Muscle of leg (tissue), 11 donors: Measurements from ENCODE around the gene PADI6. TPM values are rescaled to one million over a fixed set of nuclear protein-coding genes. Genes with fewer than 3 reads are reported as not detected.

Source experiments
- DNase-seq: peaks from one replicate; pipeline ENCODE4 v3.0.0; 2013
- H3K27ac ChIP-seq: one replicate; pipeline ENCODE4 v1.5.1; 2013; ENCODE audit warnings: mild to moderate bottlenecking, low read length, control low read depth
- H3K27me3 ChIP-seq: one replicate; pipeline ENCODE4 v1.6.1; 2013; ENCODE audit warnings: low read length; ENCODE audit not compliant: control insufficient read depth, insufficient read depth
- H3K36me3 ChIP-seq: one replicate; pipeline ENCODE4 v1.6.1; 2013; ENCODE audit warnings: low read length; ENCODE audit not compliant: control insufficient read depth, insufficient read depth
- H3K4me1 ChIP-seq: one replicate; pipeline ENCODE4 v1.6.1; 2013; ENCODE audit warnings: low read length; ENCODE audit not compliant: control insufficient read depth, insufficient read depth
- H3K4me3 ChIP-seq: one replicate; pipeline ENCODE4 v1.5.1; 2013; ENCODE audit warnings: low read length, control low read depth
- H3K9me3 ChIP-seq: replicated peaks from 2 replicates; pipeline ENCODE4 v1.6.1; 2013; ENCODE audit warnings: low read depth, low read length; ENCODE audit not compliant: control insufficient read depth
- WGBS: methylation state at CpG from one replicate; pipeline ENCODE4 v1.1.5; 2013; ENCODE audit warnings: missing lambda C conversion rate; ENCODE audit not compliant: insufficient coverage; 5-methylcytosine and 5-hydroxymethylcytosine counted together
- polyA plus RNA-seq, 8 donors: library from polyadenylated mRNA; unstranded; fragments of 120-200 nt; gene quantifications; one replicate each; pipeline versions ENCODE4 v1.2.1 to v1.2.3, GENCODE V29; 2013; ENCODE audit warnings: inconsistent platforms in 1 of 8, low replicate concordance in 1 of 8; ENCODE audit not compliant: insufficient read length in 8 of 8, insufficient read depth in 1 of 8
- total RNA-seq: library from RNA; stranded (reverse); fragments of 120-200 nt; gene quantifications from one replicate; pipeline ENCODE4 v1.2.4, GENCODE V29; 2013

PADI6 gene
- total and polyA plus RNA-seq, 9 donors = not detected

DNA sequence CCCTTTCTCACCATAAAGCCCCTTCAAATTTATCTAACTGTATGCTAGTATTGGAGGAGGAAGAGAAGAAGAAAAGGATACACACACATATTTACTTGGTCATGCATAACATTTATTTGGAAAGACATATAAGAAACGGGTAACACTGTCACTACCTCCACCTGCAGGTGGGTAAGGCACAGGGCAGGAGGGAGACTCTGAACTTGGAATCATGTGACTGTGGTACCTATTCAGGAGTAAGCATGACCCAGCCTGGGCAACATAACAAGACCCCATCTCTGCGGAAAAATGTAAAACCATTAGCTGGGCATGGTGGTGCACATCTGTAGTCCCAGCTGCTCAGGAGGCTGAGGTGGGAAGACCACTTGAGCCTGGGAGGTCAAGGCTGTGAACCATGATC is 1.4 kb upstream of the PADI6 start:
- DNase-seq = no peak
- no CpG with 5 or more reads among the region's 2 CpGs for WGBS
- no peaks in the 10 kb centered on the region for H3K9me3 ChIP-seq
- H3K27ac ChIP-seq = no peak overlapping the region
- H3K4me1 ChIP-seq = no peaks in the 10 kb centered on the region
- no peak overlapping the region for H3K4me3 ChIP-seq
- no peaks in the 10 kb centered on the region for H3K36me3 ChIP-seq
- H3K27me3 ChIP-seq = peaks cover 23% of the 10 kb centered on the region

DNA sequence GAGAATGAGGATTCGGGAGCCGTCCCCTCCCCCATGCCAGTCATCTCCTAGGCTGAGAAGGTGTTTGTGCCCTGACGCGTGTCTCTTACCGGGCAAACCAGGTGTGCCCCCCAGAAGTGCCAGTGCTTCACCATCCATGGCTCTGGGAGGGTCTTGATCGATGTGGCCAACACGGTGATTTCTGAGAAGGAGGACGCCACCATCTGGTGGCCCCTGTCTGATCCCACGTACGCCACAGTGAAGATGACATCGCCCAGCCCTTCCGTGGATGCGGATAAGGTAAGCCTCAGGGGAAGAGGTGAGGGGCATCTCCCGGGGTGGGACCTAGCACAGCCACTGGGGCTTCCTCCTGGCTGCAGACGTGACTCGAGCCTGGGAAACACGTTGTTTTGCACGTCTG is 959 bp downstream of the PADI6 start:
- peaks cover 14% of the 10 kb centered on the region for H3K27me3 ChIP-seq
- no peaks in the 10 kb centered on the region for H3K36me3 ChIP-seq
- no peak for DNase-seq
- no peak overlapping the region for H3K4me3 ChIP-seq
- no peaks in the 10 kb centered on the region for H3K4me1 ChIP-seq
- 70% methylated on average over 16 of the region's 18 CpGs for WGBS
- no peaks in the 10 kb centered on the region for H3K9me3 ChIP-seq
- no peak overlapping the region for H3K27ac ChIP-seq

DNA sequence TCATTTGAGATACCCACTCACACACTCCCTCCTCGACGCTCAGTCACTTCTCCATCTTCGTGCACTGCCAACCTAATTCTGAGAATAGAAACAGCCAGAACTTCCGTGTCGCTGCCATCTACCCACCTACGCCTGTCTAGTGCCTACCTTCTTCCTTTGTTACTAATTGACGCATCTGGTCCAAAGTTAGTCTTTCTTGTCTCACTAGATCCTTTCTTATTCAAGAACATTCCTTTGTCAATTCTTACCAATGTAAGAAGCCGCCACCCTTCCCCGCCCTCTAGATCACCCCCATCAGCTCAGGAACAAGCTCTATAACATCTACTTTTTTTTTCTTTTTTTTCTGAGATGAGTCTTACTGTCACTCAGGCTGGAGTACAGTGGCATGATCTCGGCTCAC is 3.7 kb downstream of the PADI6 start:
- no peaks in the 10 kb centered on the region for H3K9me3 ChIP-seq
- peaks cover 9% of the 10 kb centered on the region for H3K27me3 ChIP-seq
- H3K36me3 ChIP-seq = no peaks in the 10 kb centered on the region
- H3K27ac ChIP-seq = no peak overlapping the region
- 90% methylated on average over 9 of the region's 10 CpGs for WGBS
- no peak overlapping the region for H3K4me3 ChIP-seq
- no peaks in the 10 kb centered on the region for H3K4me1 ChIP-seq
- DNase-seq = no peak

DNA sequence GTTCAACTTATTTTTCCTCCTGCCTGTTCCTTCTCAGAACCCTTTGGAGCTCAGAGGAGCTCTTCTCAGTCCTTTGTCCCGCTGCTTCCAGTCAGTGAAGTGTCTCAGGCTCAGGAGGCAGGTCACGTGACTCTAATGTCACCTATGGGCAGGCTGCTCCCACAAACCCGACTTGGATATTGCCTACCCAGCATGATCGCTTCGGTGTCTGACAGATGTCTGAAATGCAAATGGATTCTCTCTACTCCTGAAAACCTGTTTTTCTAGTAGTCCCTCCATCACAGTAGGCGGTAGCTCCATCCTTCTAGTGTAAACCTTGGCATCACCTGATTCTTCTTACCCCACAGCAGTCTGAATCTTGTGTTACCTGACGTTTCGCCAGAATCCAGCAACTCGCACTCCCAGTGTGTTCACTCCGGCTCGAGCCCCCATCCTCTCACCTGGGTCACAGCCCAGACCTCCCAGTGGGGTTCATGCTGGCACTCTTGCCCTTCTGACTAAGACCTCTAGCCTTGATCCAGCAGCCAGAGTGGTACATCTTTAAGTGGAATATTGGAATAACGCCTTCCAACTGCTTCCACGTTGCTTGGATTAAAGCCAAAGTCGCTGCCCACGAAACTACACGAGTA is 5.4 kb downstream of the PADI6 start:
- Histone ChIP-seq H3K27ac (no peak overlapping the region), H3K9me3 (no peaks in the 10 kb centered on the region), H3K36me3 (no peaks in the 10 kb centered on the region), H3K27me3 (peaks cover 11% of the 10 kb centered on the region), H3K4me3 (no peak overlapping the region), H3K4me1 (no peaks in the 10 kb centered on the region)
- no peak for DNase-seq
- WGBS = 27% methylated on average over 13 of the region's 16 CpGs

DNA sequence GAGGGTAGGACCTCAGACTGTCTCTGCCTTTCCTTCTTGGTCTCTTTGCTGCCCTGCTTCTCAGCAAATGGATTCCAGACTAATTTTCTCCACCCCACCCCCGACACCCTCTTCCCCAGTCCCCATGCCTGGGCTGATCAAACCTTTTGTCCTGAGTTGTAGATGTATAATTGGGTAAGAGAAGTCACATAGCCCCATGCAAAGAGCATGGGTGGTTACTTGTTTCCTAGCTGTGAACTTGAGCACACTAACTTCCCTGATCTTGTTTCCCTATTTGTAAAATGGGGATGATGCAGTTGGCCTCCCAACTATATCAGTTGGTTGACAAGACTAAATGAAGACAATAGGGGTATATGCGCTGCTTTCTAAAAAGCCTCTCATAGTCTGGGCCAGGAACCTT is 9.2 kb downstream of the PADI6 start:
- DNase-seq = no peak
- Histone ChIP-seq H3K27ac (no peak overlapping the region), H3K4me3 (no peak overlapping the region), H3K9me3 (no peaks in the 10 kb centered on the region), H3K4me1 (no peaks in the 10 kb centered on the region), H3K36me3 (no peaks in the 10 kb centered on the region), H3K27me3 (peaks cover 11% of the 10 kb centered on the region)
- 89% methylated on average over 1 of the region's 2 CpGs for WGBS

DNA sequence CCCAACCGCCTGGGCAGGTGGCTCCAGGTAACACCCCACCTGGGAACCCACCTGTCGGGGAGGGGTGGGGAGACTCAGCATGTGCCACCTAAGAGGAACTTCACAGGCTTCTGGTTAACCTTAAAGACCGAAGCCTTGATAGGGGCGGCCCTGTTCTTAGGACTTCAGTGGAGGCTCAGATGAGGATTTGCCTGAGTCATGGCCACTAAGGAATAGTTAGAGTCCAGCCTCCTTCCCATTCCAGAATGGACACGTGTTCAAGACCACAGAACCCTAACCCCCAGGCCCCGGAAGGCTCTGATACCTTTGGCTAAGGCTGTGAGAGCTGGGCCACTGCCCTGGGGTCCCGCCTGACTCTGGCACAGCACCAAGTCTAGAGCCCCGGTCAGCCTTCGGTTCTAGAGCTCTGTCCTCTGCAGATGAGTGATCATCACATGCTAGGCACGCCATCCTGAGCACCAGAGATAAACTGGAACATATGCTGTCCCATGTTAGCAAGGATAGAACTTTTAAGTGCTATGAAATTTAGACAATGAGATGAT is 20.3 kb downstream of the PADI6 start:
- Histone ChIP-seq H3K9me3 (no peaks in the 10 kb centered on the region), H3K27me3 (peaks cover 3% of the 10 kb centered on the region), H3K27ac (no peak overlapping the region), H3K4me3 (no peak overlapping the region), H3K36me3 (no peaks in the 10 kb centered on the region), H3K4me1 (no peaks in the 10 kb centered on the region)
- WGBS = 47% methylated on average over 6 of the region's 10 CpGs
- no peak for DNase-seq

DNA sequence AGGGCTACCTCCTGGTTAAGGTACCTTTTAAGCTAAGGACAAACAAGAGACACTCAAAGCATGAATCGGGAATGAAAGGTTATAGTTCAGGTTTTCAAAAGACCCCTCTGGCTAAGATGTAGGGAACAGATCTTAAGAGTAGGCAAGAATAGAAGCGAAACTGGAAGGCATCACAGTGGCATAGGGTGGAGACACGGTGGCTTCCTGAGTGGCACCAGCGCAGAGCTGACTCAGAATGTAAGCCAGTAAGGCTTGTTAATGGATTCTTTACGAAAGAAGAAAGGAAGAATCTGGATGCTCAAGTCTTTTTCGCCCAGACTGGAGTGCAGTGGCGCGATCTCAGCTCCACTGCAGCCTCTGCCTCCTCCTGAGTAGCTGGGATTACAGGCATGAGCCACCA is 21.2 kb downstream of the PADI6 start:
- WGBS = 59% methylated on average over 8 of the region's 8 CpGs
- H3K27ac ChIP-seq = no peak overlapping the region
- no peak for DNase-seq
- H3K36me3 ChIP-seq = no peaks in the 10 kb centered on the region
- H3K4me3 ChIP-seq = no peak overlapping the region
- H3K27me3 ChIP-seq = peaks cover 3% of the 10 kb centered on the region
- H3K4me1 ChIP-seq = no peaks in the 10 kb centered on the region
- no peaks in the 10 kb centered on the region for H3K9me3 ChIP-seq

DNA sequence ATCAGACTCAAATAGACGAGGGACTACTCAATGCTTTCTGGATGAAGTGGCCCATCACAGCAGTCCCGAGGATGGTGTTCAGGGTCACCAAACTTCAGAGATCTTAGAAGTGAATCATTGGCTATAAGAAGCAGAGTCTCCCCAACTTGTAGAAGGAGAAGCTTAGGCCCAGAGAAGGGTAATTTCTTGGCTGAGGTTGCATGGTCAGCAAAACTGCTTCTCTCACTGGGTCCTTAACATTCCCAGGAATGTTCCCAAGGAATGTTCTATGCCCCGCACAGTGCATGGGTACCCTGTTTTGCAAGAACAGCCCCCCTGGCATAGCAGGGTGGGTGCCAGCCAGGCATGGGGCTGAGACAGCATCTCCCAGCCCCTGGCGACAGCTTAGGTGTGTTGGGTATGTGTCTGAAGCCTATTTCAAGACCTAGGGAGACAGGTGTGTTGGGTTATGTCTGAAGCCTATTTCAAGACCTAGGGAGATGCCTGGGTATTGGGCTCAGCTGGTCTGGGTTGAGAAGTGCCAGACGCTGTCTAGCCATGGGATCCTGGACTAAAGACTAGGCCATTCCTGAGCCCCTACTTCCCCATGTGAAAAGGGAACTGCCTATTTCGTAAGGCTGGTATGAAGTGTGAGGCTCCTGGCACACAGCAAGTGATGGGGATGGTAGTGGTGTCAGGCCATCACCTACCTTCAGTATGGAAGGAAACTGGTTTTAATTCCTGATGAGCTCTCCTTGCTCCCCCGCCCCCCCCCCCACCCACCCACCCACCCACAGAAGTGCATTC is 26.1 kb downstream of the PADI6 start:
- no peak overlapping the region for H3K4me3 ChIP-seq
- no peaks in the 10 kb centered on the region for H3K36me3 ChIP-seq
- no peaks in the 10 kb centered on the region for H3K27me3 ChIP-seq
- H3K4me1 ChIP-seq = no peaks in the 10 kb centered on the region
- DNase-seq = peak; percentile 22
- 83% methylated on average over 5 of the region's 7 CpGs for WGBS
- H3K27ac ChIP-seq = no peak overlapping the region
- H3K9me3 ChIP-seq = no peaks in the 10 kb centered on the region

DNA sequence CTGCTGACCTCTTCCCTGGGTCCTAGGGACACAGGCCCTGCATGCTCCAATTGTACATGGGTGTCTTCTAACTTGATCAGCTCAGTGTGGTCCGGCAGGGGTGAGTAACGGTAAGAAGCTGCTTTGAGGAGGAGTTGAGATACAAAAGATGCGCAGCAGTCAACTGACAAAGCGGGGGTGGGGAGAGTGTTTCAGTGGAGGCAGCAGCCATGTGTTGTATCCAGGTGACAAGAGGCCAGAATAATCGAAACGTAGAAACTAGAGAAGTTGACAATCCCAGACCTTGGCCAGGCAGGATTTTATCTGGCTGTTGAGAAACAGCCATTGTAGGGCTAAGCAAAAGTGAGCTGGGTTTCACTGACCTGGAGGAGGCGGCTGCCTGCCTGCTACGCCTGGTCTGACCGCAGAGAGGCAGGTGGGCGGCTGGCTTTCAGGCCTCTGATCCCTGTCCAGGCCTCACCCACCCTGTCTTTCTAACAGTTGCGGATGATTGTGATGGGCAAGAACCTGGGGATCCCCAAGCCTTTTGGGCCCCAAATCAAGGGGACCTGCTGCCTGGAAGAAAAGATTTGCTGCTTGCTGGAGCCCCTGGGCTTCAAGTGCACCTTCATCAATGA is 28.8 kb downstream of the PADI6 start:
- no peaks in the 10 kb centered on the region for H3K36me3 ChIP-seq
- H3K27me3 ChIP-seq = no peaks in the 10 kb centered on the region
- H3K4me3 ChIP-seq = no peak overlapping the region
- no peak for DNase-seq
- WGBS = 61% methylated on average over 11 of the region's 11 CpGs
- no peak overlapping the region for H3K27ac ChIP-seq
- no peaks in the 10 kb centered on the region for H3K4me1 ChIP-seq
- H3K9me3 ChIP-seq = no peaks in the 10 kb centered on the region

DNA sequence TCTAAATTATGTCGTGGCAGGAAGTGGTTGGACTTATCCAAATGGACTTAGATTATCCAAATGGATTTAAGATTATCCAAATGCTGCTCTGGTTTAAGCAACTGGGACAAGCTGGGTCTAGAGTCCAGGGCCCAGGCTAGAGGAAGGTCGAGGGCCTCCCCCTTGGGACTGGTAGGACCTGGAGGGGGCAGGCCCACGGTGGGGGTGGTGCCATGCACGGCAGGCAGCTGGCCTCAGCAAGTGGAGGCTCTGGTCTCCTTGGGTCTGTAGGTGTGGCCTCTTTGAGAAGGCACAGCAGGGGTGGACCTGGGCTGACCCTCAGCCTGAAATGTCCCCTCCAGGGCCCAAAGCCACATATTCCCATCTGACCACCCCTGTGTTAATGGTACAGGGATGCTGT is 29.8 kb downstream of the PADI6 start:
- Histone ChIP-seq H3K4me3 (no peak overlapping the region), H3K27ac (no peak overlapping the region), H3K9me3 (no peaks in the 10 kb centered on the region), H3K27me3 (no peaks in the 10 kb centered on the region), H3K36me3 (peaks cover 3% of the 10 kb centered on the region), H3K4me1 (no peaks in the 10 kb centered on the region)
- WGBS = 29% methylated on average over 1 of the region's 4 CpGs
- DNase-seq = no peak
